Neural cell (in vitro differentiated cells): ENCODE data around the gene SDF4. TPM values are rescaled to one million over a fixed set of nuclear protein-coding genes. Genes with fewer than 3 reads are reported as not detected.

Experiments used
- H2AFZ ChIP-seq: fragments of 200-600, 300-800 bp; sonication (generic), shearing (Covaris generic); 2 replicates; pipeline ENCODE4 v1.6.0; 2014; ENCODE audit warnings: low read depth, mild to moderate bottlenecking, antibody characterized with exemption, low read length, moderate library complexity
- H3F3A ChIP-seq: fragments of 200-600 bp; shearing (Covaris generic); 2 replicates; pipeline ENCODE4 v1.6.1; 2016; ENCODE audit warnings: mild to moderate bottlenecking, moderate library complexity, mixed read lengths, antibody characterized with exemption, low read length; ENCODE audit not compliant: insufficient read depth, poor library complexity, severe bottlenecking
- H3K27ac ChIP-seq: fragments of 200-600, 300-800 bp; sonication (generic), shearing (Covaris generic); 2 replicates; pipeline ENCODE4 v1.5.1; 2014; ENCODE audit warnings: mild to moderate bottlenecking, low read length, moderate library complexity
- H3K27me3 ChIP-seq: fragments of 300-800, 200-600 bp; sonication (generic), shearing (Covaris generic); 2 replicates; pipeline ENCODE4 v1.6.0; 2014; ENCODE audit warnings: mild to moderate bottlenecking, low read depth, low read length, moderate library complexity; ENCODE audit not compliant: insufficient read depth
- H3K36me3 ChIP-seq: fragments of 300-800, 200-600 bp; sonication (generic), shearing (Covaris generic); 2 replicates; pipeline ENCODE4 v1.5.1; 2014; ENCODE audit warnings: mild to moderate bottlenecking, antibody characterized with exemption, low read length, moderate library complexity; ENCODE audit not compliant: insufficient read depth
- H3K4me2 ChIP-seq: fragments of 300-800, 200-600 bp; sonication (generic), shearing (Covaris generic); 2 replicates; pipeline ENCODE4 v1.6.0; 2014; ENCODE audit warnings: mild to moderate bottlenecking, low read length
- H3K4me3 ChIP-seq: fragments of 300-800, 200-600 bp; sonication (generic), shearing (Covaris generic); 2 replicates; pipeline ENCODE4 v1.5.1; 2014; ENCODE audit warnings: mild to moderate bottlenecking, low read length, moderate library complexity
- H3K79me2 ChIP-seq: fragments of 200-600 bp; shearing (Covaris generic); replicated peaks from 2 replicates; pipeline ENCODE4 v1.6.0; 2014; ENCODE audit warnings: mild to moderate bottlenecking, low read length, moderate library complexity; ENCODE audit not compliant: insufficient read depth
- H3K9ac ChIP-seq: fragments of 300-800, 200-600 bp; sonication (generic), shearing (Covaris generic); 2 replicates; pipeline ENCODE4 v1.6.1; 2016; ENCODE audit warnings: mild to moderate bottlenecking, low read length, mixed read lengths
- H3K9me2 ChIP-seq: fragments of 200-600 bp; shearing (Covaris generic); 2 replicates; pipeline ENCODE4 v1.6.1; 2016; ENCODE audit warnings: mild to moderate bottlenecking, low read length, mixed read lengths; ENCODE audit not compliant: insufficient read depth
- H3K9me3 ChIP-seq: fragments of 200-600, 300-800 bp; sonication (generic), shearing (Covaris generic); 2 replicates; pipeline ENCODE4 v1.6.1; 2016; ENCODE audit warnings: mild to moderate bottlenecking, mixed run types, low read length, moderate library complexity, mixed read lengths
- H4K20me1 ChIP-seq: fragments of 200-600 bp; shearing (Covaris generic); 2 replicates; pipeline ENCODE4 v1.6.1; 2016; ENCODE audit warnings: mild to moderate bottlenecking, mixed run types; ENCODE audit not compliant: insufficient read depth
- EP300 ChIP-seq: fragments of 450-650 bp; conservative IDR thresholded peaks from 2 replicates; pipeline ENCODE4 v1.6.1; 2014; ENCODE audit warnings: antibody characterized with exemption, mild to moderate bottlenecking, moderate library complexity; ENCODE audit not compliant: poor library complexity, severe bottlenecking
- EZH2 ChIP-seq: fragments of 200-600, 300-800 bp; shearing (Covaris generic), sonication (generic); IDR thresholded peaks from 2 replicates; pipeline ENCODE4 v1.6.1; 2014; ENCODE audit warnings: antibody characterized with exemption, low read length, borderline replicate concordance, mild to moderate bottlenecking; ENCODE audit not compliant: insufficient read depth, poor library complexity, severe bottlenecking
- MXI1 ChIP-seq: fragments of 450-650 bp; conservative IDR thresholded peaks from 2 replicates; pipeline ENCODE4 v1.6.1; 2014; ENCODE audit warnings: antibody characterized with exemption, mild to moderate bottlenecking; ENCODE audit not compliant: poor library complexity, severe bottlenecking
- POLR2AphosphoS5 ChIP-seq: IDR thresholded peaks from 2 replicates; pipeline ENCODE4 v1.6.1; 2012
- RAD21 ChIP-seq: fragments of 450-650 bp; conservative IDR thresholded peaks from 2 replicates; pipeline ENCODE4 v1.6.1; 2014; ENCODE audit warnings: antibody characterized with exemption, mild to moderate bottlenecking, moderate library complexity
- SMC3 ChIP-seq: fragments of 450-650 bp; conservative IDR thresholded peaks from 2 replicates; pipeline ENCODE4 v1.6.1; 2014; ENCODE audit warnings: antibody characterized with exemption, mild to moderate bottlenecking, moderate library complexity; ENCODE audit not compliant: poor library complexity
- TAF1 ChIP-seq: IDR thresholded peaks from 2 replicates; pipeline ENCODE4 v1.6.1; 2012; ENCODE audit warnings: low read depth
- polyA plus RNA-seq: library from polyadenylated mRNA; depleted of rRNA; stranded (reverse); fragments of >200 nt; gene quantifications from 2 replicates; pipeline ENCODE4 v1.2.3, GENCODE V29; 2014
- TF ChIP-seq, protein P1 (sequence below): IDR thresholded peaks from 2 replicates; pipeline ENCODE4 v1.6.1; 2012; ENCODE audit warnings: borderline replicate concordance
- TF ChIP-seq, protein P2 (sequence below): fragments of 450-650 bp; IDR thresholded peaks from 2 replicates; pipeline ENCODE4 v1.5.1; 2014; ENCODE audit warnings: antibody characterized with exemption, mild to moderate bottlenecking, moderate library complexity; ENCODE audit not compliant: poor library complexity, severe bottlenecking

Gene SDF4
- polyA plus RNA-seq, 1 donor from 2014 or later = 91.2 TPM

- Histone ChIP-seq H3K9me2 (no peaks in the 10 kb centered on the region), H4K20me1 (no peaks in the 10 kb centered on the region), H3K27me3 (no peaks in the 10 kb centered on the region), H3K79me2 (peaks cover 13% of the 10 kb centered on the region), H3K4me3 (no peak overlapping the region), H3K9ac (no peak overlapping the region), H3K36me3 (no peaks in the 10 kb centered on the region), H3K4me2 (no peak overlapping the region), H3F3A (no peaks in the 10 kb centered on the region), H2AFZ (no peak overlapping the region), H3K9me3 (no peaks in the 10 kb centered on the region), H3K27ac (no peak overlapping the region)
- TF ChIP-seq EP300 = no peak
- TF ChIP-seq POLR2AphosphoS5 = no peak
- TF ChIP-seq, protein P1, sequence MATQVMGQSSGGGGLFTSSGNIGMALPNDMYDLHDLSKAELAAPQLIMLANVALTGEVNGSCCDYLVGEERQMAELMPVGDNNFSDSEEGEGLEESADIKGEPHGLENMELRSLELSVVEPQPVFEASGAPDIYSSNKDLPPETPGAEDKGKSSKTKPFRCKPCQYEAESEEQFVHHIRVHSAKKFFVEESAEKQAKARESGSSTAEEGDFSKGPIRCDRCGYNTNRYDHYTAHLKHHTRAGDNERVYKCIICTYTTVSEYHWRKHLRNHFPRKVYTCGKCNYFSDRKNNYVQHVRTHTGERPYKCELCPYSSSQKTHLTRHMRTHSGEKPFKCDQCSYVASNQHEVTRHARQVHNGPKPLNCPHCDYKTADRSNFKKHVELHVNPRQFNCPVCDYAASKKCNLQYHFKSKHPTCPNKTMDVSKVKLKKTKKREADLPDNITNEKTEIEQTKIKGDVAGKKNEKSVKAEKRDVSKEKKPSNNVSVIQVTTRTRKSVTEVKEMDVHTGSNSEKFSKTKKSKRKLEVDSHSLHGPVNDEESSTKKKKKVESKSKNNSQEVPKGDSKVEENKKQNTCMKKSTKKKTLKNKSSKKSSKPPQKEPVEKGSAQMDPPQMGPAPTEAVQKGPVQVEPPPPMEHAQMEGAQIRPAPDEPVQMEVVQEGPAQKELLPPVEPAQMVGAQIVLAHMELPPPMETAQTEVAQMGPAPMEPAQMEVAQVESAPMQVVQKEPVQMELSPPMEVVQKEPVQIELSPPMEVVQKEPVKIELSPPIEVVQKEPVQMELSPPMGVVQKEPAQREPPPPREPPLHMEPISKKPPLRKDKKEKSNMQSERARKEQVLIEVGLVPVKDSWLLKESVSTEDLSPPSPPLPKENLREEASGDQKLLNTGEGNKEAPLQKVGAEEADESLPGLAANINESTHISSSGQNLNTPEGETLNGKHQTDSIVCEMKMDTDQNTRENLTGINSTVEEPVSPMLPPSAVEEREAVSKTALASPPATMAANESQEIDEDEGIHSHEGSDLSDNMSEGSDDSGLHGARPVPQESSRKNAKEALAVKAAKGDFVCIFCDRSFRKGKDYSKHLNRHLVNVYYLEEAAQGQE = no peak
- no peak for TF ChIP-seq SMC3
- no peak for TF ChIP-seq MXI1
- no peak for TF ChIP-seq EZH2
- TF ChIP-seq RAD21 = no peak
- no peak for TF ChIP-seq TAF1
- TF ChIP-seq, protein P2, sequence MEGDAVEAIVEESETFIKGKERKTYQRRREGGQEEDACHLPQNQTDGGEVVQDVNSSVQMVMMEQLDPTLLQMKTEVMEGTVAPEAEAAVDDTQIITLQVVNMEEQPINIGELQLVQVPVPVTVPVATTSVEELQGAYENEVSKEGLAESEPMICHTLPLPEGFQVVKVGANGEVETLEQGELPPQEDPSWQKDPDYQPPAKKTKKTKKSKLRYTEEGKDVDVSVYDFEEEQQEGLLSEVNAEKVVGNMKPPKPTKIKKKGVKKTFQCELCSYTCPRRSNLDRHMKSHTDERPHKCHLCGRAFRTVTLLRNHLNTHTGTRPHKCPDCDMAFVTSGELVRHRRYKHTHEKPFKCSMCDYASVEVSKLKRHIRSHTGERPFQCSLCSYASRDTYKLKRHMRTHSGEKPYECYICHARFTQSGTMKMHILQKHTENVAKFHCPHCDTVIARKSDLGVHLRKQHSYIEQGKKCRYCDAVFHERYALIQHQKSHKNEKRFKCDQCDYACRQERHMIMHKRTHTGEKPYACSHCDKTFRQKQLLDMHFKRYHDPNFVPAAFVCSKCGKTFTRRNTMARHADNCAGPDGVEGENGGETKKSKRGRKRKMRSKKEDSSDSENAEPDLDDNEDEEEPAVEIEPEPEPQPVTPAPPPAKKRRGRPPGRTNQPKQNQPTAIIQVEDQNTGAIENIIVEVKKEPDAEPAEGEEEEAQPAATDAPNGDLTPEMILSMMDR = no peak
These were observed 3.4 kb upstream of the SDF4 start for GRCh38 chr1:1235016-1235744.

GRCh38 chr1:1234180-1234808 lies 2.5 kb upstream of the SDF4 start:
- Histone ChIP-seq H3K27ac (no peak overlapping the region), H2AFZ (no peak overlapping the region), H3K9me3 (no peaks in the 10 kb centered on the region), H3K4me2 (no peak overlapping the region), H3K79me2 (peaks cover 22% of the 10 kb centered on the region), H4K20me1 (no peaks in the 10 kb centered on the region), H3K9ac (no peak overlapping the region), H3K27me3 (no peaks in the 10 kb centered on the region), H3K36me3 (no peaks in the 10 kb centered on the region), H3K4me3 (no peak overlapping the region), H3F3A (no peaks in the 10 kb centered on the region), H3K9me2 (no peaks in the 10 kb centered on the region)
- no peak for TF ChIP-seq TAF1
- no peak for TF ChIP-seq EP300
- TF ChIP-seq MXI1 = no peak
- TF ChIP-seq, protein P1 = no peak
- TF ChIP-seq, protein P2 = no peak
- no peak for TF ChIP-seq EZH2
- TF ChIP-seq RAD21 = no peak
- TF ChIP-seq SMC3 = no peak
- TF ChIP-seq POLR2AphosphoS5 = no peak
